Erythroblast (primary cell): ENCODE measurements around the gene QPCT.

Source experiments
- GATA1 ChIP-seq: IDR thresholded peaks from 2 replicates; pipeline ENCODE4 v1.6.1; 2011; ENCODE audit warnings: low read depth, mild to moderate bottlenecking, control low read depth, low read length, moderate library complexity
- POLR2A ChIP-seq: IDR thresholded peaks from 2 replicates; pipeline ENCODE4 v1.6.1; 2011; ENCODE audit warnings: mild to moderate bottlenecking, low read length

GRCh38 chr2:37375741-37376288 is 31.4 kb downstream of the QPCT start:
- no peak for TF ChIP-seq POLR2A
- TF ChIP-seq GATA1 = no peak
